ENCODE measurements around the gene ACKR3. TPM values are rescaled to one million over a fixed set of nuclear protein-coding genes. Genes with fewer than 3 reads are reported as not detected.

Gene ACKR3
- total RNA-seq, 2 donors from 2014 or later, result 3.5 to 10.1 TPM

DNA sequence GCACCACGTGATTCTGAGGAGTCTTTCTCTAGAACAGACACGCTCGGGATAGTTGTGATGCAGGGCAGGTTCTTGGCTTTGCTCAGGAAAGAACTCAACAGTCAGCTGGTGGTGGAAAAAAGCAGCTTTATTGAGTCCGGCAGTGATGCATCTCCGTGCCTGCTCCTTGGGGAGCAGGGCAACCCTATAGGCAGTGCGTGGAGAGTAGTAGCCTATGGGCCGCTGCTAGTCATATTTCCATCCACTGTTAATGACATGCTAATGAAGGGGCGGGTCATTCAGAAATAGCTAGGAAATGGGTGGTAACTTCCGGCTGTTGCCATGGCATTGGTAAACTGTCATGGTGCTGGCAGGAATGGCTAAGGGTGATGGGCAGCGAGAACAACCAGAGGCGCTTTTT is 11.6 kb upstream of the ACKR3 start:
- no peak for DNase-seq
- Histone ChIP-seq H3K4me1 (no peaks in the 10 kb centered on the region), H3K4me3 (no peak overlapping the region), H3K36me3 (no peaks in the 10 kb centered on the region), H3K27me3 (no peaks in the 10 kb centered on the region), H3K9me3 (no peaks in the 10 kb centered on the region), H3K27ac (no peak overlapping the region), H3K9ac (ENCODE audit: low read depth in 2 of 2, low read length in 2 of 2) (no peak overlapping the region)
- intact Hi-C loops (cut with DNase I), result no loop called here
- TF ChIP-seq CTCF (IDR thresholded peaks at IDR 0.05), result no peak

GRCh38 chr2:236558993-236559978 is 10.3 kb upstream of the ACKR3 start:
- no peaks in the 10 kb centered on the region for H3K36me3 ChIP-seq
- TF ChIP-seq CTCF (IDR thresholded peaks at IDR 0.05), result no peak
- H3K4me1 ChIP-seq, result no peaks in the 10 kb centered on the region
- H3K9me3 ChIP-seq, result no peaks in the 10 kb centered on the region
- no peaks in the 10 kb centered on the region for H3K27me3 ChIP-seq
- no peak overlapping the region for H3K9ac ChIP-seq (ENCODE audit: low read depth in 2 of 2, low read length in 2 of 2)
- intact Hi-C loops (cut with DNase I), result no loop called here
- no peak overlapping the region for H3K27ac ChIP-seq
- DNase-seq, result no peak
- H3K4me3 ChIP-seq, result no peak overlapping the region

DNA sequence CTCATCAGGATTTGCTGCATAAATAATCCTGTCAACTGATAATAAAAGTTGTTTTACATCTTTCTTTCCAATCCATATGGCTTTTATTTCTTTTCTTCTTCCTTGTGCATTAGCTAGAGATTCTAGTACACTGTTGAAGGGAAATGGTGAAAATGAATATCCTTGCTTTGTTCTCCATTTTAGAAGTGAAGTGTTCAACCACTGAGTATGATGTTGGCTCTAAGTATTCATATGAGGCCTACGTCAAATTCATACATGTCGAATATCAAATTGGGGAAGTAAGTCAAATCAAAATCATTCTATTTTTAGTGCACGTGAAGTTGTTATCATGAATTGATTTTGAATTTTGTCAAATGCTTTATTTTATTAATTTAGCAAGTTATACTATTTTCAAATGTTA is 7.8 kb upstream of the ACKR3 start:
- Histone ChIP-seq H3K9ac (ENCODE audit: low read depth in 2 of 2, low read length in 2 of 2) (no peak overlapping the region), H3K27ac (no peak overlapping the region), H3K27me3 (no peaks in the 10 kb centered on the region), H3K9me3 (no peaks in the 10 kb centered on the region), H3K4me1 (no peaks in the 10 kb centered on the region), H3K36me3 (no peaks in the 10 kb centered on the region), H3K4me3 (no peak overlapping the region)
- intact Hi-C loops (cut with DNase I), result no loop called here
- DNase-seq, result no peak
- TF ChIP-seq CTCF (IDR thresholded peaks at IDR 0.05), result no peak

- intact Hi-C loops (cut with DNase I), result no loop called here
- DNase-seq, result no peak
- no peak overlapping the region for H3K9ac ChIP-seq (ENCODE audit: low read depth in 2 of 2, low read length in 2 of 2)
- no peaks in the 10 kb centered on the region for H3K9me3 ChIP-seq
- TF ChIP-seq CTCF (IDR thresholded peaks at IDR 0.05), result no peak
- H3K36me3 ChIP-seq, result no peaks in the 10 kb centered on the region
- H3K27me3 ChIP-seq, result peaks cover 2% of the 10 kb centered on the region
- no peaks in the 10 kb centered on the region for H3K4me1 ChIP-seq
- no peak overlapping the region for H3K4me3 ChIP-seq
- no peak overlapping the region for H3K27ac ChIP-seq
These were observed 7.2 kb upstream of the ACKR3 start for GRCh38 chr2:236562434-236562833.

GRCh38 chr2:236563953-236564352 is 5.7 kb upstream of the ACKR3 start:
- Histone ChIP-seq H3K9ac (ENCODE audit: low read depth in 2 of 2, low read length in 2 of 2) (no peak overlapping the region), H3K9me3 (no peaks in the 10 kb centered on the region), H3K36me3 (no peaks in the 10 kb centered on the region), H3K27me3 (peaks cover 2% of the 10 kb centered on the region), H3K27ac (no peak overlapping the region), H3K4me1 (peaks cover 2% of the 10 kb centered on the region), H3K4me3 (no peak overlapping the region)
- DNase-seq, result no peak
- intact Hi-C loops (cut with DNase I), result no loop called here
- TF ChIP-seq CTCF (IDR thresholded peaks at IDR 0.05), result no peak

Data from colonic mucosa (tissue), 4 donors.